HUDEP-2 (cell line): ENCODE data around the gene SPDYE2B.
"Not testable (repeated sequence)": the region's sequence is repeated elsewhere in the genome, so short reads cannot be mapped to it uniquely, and the experiment has no call there.

Experiments used
- DNase-seq, 76 experiments: peaks; one replicate each; lab custom pipeline; 2025; ENCODE audit not compliant: unreplicated experiment in 76 of 76; lab: John Stamatoyannopoulos, UW

SPDYE2B gene

DNA sequence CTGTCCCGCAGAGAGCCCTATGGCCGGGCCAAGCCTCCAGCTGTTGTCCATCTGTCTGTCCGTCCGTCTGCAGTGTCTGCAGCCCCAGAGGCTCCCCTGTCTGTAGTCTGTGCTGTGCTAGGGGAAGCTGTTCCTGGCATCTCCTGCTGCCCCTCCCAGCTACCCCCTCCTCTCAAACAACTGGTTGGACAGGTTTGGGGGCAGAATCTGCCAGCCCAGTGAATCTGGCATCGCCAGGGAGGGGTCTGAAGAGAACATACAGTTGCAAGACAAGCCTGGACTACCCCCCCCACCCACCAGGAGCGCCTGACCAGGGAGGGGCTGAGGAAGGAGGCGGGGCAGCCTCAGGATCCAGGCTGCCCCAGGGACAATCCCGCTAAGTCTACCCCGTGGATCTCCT lies 7.4 kb upstream of the SPDYE2B start, which contains the start of gene UPK3BL1:
Gene UPK3BL1, minus strand, starts transcription at position 101 of the 400 bp plus-strand sequence. Its CDS starts 50 bp downstream, at position 51.
- DNase-seq = not testable (repeated sequence)

DNA sequence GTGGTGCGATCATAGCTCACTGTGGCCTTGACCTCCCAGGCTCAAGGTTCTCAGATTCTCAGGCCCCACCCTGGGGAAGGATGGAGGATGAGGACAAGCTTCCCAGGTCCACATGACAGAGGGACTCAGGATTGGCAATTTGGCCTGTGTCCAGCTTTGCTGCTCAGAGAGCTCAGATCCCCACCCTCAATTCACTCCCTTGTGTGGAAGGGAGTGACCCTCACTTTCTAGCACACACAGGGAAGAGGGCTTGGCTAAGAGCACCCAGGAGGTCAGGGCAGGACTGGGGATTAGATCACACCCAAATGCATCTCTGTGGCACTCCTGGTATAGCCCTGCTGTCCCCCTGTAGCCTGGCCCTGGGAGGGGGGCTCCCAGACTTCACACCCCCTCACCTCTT lies 6.7 kb upstream of the SPDYE2B start:
- not testable (repeated sequence) for DNase-seq

DNA sequence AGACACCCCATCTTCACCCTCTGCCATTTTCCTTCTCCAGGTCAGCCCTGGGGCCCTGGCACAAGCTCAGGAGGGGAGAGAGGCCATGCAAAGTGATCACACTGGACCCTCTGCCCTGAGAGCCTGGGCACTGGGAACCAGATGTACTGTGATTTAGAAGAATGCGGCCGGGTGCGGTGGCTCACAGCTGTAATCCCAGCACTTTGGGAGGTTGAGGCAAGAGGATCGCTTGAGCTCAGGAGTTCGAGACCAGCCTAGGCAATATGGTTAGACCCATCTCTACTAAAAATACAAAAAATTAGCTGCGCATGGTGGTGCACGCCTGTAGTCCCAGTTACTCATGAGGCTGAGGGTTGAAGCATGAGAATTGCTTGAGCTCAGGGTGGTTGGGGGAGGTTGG lies 2.3 kb upstream of the SPDYE2B start:
- not testable (repeated sequence) for DNase-seq

DNA sequence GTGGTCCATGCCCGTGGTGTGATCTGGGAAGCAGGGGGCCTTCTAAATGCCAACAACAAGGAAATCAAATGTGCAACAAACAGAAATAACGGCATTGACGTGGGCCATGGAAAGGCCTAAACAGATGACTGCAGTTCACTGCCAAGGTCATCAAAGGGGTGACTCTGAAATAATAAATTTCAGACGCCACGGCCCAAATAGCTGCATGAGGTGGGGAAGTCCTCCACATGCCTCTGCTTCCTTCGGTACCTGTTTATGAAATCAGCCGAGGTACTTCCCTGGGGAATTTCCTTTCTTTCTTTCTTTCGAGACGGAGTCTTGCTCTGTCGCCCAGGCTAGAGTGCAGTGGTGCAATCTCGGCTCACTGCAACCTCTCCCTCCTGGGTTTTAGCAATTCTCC lies 14.6 kb downstream of the SPDYE2B start:
- not testable (repeated sequence) for DNase-seq

DNA sequence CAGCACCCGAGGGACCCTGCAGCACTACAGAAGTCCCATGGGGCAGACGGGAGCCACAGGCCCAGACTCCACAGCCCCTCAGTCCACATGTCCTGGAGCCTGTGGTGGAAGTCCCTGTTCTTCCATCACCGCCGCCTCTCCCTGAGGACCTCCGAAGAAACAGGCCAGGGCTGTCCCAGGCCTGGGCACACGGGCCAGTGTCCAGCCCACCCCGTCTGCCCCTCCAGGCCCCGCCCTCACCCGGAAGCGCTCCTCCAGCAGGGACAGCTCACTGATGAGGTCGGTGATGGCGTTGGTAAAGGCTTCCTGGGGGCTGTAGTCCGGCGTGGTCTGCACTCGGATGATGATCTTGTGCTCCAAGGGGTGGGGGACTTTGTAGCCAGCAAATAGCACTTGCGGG lies 16.7 kb downstream of the SPDYE2B start:
- not testable (repeated sequence) for DNase-seq

DNA sequence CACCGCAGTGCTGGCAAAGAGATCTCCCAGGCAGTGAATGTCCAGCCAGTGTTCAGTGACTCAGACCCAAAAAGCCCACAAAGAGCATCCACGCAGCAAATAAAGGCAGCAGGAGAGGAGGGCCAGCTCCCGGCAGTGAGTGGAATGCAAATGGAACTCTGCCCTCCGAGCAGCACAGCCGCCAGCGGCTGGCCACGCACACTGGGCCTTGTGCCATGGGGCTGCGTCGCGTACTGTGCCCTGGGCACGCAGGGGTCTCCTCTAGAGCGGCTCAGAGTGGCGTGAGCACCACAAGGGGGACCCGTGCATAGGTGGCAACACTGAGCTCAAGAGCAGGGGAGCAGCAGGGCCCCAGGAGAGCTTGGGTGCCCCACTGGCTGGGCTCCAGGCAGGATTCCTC lies 17.4 kb downstream of the SPDYE2B start:
- DNase-seq = not testable (repeated sequence)

DNA sequence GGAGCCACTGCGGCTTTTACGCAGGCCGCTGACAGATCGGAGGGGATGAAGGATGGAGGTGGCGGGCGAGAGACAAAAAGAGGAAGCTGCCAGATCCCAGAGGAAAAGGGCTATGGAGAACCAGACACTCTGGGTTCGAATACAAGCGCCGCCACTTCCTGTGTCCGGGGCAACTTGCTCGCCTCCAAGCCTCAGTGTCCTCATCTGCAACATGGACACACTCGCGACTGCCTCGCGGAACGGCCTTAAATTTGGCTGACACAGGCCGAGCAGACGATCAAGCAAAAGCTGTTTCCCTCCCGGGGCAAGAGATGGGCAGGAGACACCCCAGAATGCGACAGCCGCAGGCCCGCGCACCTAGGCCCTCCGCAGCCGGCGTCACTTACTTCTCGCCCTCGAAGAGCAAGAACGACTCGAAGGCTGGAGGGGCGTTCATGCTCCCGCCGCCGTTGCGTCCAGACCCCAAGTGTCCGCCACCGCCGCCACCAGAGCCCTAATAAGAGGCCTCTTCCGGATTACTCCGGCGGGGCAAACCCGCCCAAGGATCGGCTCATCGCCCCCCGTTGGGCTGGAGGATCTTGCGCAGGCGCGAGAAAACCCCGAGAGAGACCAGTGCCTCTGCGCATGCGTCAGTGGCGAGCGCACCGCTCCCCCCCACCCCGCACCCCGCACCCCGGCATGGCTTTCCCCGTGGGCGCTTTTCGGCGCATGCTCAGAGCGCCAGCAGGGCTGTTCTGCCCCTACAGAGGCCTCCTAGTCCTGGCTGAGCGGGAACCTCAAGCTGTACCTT lies 21.2 kb downstream of the SPDYE2B start, which contains the start of gene POLR2J2:
Gene POLR2J2, minus strand, starts transcription at position 498 of the 790 bp plus-strand sequence. Its CDS starts 62 bp downstream, at position 436.
- not testable (repeated sequence) for DNase-seq

DNA sequence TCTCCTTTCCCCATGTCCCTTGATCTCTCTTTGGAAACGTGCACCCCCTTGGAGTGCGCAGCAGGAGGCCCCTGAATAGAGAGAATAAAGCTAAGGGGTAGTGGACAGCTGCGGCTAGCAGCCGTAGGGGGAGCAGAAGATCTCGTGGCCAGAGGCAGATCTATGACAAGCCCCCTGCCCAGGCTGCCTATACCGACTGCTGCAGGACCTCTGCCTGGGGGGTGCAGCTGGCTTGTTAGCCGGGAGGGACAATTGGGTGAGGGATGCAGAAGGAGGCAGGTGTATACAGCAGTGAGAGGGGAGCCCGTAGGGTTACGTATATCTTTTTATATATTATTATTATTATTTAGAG lies 21.8 kb downstream of the SPDYE2B start:
- DNase-seq = not testable (repeated sequence)

DNA sequence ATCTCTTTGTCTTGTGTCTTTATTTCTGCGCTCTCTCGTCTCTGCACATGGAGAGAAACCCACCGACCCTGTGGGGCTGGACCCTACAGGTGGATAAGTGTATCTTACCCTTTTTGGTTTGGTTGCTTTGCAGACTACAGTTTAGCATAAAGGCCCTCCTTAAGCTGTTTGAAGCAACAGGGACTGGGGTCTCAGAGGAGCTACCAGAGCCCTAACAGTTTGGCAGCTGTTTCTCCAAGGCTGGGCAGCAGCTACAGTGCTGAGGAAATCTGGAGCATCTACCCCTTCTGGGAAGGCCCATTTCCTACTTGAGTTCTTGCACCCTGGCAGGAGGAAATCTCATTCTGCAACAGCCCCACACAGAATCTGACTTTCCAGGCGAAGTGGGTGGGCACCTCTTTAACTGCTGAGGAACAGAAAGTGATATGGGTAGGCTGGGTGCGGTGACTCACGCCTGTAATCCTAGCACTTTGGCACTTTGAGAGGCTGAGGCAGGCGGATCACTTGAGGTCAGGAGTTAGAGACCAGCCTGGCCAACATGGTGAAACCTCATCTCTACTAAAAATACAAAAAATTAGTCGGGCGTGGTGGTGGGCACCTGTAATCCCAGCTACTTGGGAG lies 23.4 kb downstream of the SPDYE2B start:
- DNase-seq = not testable (repeated sequence)

DNA sequence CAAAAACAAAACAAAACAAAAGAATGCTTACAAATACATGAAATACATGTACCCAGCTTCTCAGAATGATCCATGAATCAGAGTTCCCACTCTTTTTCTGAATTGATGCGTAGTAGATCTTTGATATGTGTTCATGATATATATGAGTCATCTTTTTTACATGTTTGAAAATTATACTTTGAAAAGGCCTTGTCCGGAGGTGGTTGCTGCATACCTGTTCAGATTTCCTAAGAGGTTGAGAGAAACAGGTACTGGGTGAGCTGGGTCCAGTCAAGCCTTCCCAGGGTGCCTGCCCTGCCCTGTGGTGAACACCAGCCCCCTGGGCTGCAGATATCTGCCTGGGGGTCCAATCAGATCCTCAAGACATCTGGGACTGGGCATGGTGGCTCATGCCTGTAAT lies 25.4 kb downstream of the SPDYE2B start:
- not testable (repeated sequence) for DNase-seq

DNA sequence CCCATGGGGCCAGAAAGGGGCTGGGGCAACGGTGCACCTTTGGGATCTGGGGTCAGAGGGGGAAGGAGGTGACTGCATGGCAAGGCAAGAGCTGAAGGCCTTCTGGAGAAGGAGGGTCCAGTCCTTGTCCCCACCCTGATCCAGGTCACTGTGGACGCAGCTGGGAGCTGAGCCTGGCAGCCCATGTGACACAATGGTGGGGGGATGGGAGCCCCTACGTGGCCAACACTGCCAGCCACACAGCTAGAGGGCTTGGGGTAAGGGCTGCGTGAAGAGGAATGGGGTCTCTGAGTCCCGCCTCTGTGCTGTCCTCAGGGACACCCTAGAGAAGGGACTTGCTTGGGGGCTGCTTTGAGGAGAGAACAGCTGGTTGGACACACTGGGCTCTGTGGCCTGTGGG lies 30.7 kb downstream of the SPDYE2B start:
- not testable (repeated sequence) for DNase-seq

DNA sequence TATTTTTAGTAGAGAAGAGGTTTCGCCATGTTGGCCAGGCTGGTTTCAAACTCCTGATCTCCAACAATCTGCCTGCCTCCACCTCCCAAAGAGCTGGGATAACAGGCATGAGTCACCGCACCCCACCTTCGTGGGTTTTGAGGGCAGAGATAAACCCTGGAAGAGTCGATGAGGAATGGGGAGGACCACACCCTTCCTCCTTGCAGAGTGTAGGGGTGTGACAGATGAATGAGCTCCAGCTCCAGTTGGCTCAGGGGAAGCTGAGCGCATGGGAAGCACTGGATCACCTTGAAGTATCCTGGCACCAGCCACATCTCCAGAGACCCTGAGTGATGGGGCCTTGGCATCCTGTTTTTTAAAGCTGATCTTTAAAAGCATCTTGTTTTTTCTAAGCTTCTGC lies 32.4 kb downstream of the SPDYE2B start:
- not testable (repeated sequence) for DNase-seq

DNA sequence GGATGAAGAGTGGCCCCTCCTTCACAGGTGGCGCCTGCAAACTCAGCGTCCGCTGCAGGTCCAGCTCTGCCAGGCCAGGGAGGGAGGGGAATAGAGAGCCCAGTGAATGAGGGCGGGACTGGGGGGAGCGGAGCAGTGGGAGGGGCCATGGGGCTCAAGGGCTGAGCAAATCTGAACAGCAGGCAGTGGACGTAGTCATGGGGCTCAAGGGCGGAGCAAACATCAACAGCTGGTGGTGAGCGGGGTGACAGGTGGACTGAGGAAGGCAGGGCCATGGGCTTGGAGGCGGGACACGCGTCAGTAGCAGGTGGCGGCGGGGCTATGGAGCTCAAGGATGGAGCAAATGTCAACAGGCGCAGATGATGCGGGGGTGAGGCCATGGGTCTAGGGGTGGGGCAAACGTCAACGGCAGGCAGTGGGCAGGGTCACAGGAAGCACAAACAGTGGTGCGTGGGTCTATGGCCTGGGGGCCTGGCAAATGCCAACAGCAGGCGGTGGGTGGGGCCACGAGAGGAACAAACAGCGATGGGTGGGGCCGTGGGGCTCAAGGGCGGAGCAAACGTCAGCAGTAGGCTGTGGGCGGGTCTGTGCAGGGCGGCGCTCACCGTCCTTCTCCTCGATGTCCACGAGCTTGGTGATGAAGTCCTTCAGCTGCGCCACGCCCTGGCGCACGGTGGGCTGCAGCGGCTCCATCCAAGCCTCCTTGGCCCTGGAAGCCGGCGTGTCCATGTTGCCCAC lies 38.3 kb downstream of the SPDYE2B start:
- not testable (repeated sequence) for DNase-seq

DNA sequence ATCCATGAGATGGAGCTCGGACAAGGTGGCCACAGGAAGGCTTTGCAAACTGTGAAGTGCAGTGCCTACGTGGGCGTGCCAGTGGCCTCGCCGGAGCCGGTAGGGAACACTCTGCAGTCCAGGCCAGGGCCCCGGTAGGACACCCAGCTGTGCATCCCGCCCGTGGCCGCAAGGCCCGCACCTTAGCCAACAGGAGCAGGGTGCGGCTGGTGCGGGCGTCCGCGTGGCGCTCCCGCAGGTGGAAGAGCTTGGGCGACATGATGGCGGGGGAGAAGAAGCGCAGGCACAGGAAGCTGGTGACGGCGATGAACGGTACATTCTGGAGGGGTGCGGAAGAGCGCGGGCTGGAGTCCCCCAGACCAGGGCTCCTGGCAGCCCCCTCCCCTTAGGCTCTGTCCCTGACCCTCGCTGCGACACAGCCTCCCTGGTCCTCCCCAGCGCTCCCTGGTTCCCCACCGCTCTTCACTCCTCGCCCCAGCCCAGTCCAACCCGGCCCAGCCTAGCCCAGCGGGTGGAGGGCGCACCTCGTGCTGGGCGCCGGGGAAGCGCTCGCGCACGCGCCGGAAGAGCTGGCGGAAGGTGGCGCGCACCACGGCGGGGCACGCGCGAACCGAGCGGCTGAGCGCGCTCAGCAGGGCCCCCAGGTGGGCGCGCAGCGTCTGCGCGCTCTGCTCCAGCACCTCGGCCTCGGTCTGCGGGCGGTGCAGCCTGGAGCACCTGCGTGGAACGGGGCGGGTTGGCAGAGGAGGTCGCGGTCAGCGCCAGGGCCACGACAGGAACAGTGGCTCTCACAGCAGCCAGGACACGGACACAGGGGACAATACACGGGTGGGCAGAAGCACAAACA lies 39.5 kb downstream of the SPDYE2B start:
- DNase-seq = not testable (repeated sequence)

DNA sequence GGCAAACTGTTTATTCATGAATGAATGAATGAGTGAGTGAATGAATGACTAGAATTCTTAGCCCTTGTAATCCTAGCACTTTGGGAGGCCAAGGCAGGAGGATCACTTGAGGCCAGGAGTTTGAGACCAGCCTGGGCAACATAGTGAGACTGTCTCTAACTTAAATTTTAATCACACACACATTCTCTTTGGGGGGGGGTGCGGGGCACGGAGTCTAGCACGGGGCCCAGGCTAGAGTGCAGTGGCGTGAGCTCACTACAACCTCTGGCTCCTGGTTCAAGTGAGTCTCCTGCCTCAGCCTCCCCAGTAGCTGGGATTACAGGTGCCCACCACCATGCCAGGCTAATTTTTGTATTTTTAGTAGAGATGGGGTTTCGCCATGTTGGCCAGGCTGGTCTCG lies 40.5 kb downstream of the SPDYE2B start:
- not testable (repeated sequence) for DNase-seq

DNA sequence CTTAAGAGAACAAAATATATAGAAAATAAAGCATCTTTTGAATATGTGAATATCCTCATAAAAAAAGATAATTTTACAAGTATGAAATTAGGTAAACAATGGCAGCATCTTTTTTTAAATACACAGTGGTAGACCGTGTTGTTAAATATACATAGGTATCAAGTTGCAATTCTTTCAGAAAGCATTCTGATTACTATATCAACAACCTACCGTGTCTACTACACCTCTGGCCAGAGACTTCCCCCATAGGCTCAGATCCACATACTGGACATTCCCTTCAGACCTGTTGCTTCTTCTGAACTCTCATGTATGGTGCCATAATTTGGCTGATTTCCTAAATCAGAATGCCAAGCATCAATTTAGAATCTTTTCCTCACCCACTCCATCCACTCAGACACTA lies 43.9 kb downstream of the SPDYE2B start:
- not testable (repeated sequence) for DNase-seq

DNA sequence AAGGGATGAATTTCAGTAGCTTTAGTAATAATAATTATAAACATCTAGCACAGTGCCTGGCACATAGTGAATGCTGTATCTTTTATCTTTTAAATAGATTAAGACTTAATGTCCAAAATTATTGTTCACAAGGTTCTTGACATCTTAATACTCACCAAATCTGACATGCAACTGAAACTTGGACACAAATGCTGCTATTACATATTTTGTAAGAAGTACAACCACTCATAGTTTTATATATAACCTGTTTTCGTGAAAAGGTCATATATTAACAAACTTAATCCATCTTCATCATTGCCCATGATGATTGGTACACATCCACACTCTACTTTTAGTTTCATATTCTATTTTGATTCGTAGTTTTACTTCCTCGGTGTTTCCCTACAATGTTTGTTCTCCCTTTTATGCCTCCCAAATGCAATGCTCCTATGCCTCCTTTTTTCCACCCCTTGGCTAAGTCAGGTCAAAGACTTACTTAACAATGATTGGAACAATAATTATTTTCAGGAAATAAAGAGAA lies 45.0 kb downstream of the SPDYE2B start:
- DNase-seq = not testable (repeated sequence)

DNA sequence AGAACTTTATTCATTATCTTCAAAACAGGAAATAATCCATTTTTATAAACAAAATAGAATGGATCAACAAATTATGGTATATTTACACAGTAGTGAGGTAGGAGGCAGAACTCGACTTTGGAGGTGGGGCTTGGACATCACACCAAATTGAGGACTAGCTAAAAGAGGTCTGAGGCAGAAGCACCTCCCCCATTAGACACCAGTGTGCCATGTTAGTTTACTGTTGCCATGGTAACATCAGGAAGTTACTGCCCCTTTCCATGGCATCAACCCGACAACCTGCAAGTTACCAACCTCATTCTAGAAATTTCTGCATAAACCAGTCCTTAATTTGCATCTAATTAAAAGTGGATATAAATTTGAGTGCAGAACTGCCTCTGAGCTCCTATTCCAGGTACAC lies 45.9 kb downstream of the SPDYE2B start:
- DNase-seq = not testable (repeated sequence)

DNA sequence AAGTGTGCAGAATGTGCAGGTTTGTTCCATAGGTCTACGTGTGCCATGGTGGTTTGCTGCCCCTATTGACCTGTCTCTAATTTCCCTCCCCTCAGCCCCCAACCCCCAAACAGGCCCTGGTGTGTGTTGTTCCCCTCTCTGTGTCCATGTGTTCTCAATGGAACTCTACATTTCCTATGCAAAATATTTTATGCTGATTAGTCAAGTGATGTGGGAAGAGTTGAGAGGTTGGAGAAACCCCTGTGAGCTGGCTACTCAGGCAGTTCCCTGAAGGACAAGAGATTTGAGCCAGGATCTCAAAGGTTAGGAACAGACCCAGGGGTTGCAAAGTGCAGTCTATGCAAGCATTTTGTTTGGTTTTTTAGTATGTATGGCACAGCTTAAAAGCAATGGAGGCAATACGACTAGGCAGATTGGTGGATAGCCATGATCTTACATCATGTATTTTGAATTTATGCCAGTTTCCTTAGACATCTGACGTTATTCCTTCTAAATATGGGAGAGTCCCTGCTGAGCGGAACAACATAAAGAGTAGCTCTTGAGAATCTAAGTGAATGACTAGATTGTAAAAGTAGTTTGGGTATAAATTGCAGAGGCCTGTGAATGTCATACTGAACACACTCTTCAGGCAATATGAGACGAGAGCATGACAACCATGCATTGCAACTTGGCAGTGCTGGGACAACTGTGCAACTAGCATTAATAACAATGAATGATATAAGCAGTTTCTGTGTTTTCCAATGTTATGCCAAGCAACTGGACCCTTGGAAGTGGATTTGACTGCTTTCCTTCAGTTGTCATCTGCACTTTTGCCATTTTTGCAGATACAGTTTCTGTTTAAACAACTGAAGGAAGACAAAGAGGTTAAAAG lies 47.8 kb downstream of the SPDYE2B start:
- not testable (repeated sequence) for DNase-seq
